Body of pancreas (tissue), 4 donors: ENCODE data around the gene GRIA3. TPM values are rescaled to one million over a fixed set of nuclear protein-coding genes. Genes with fewer than 3 reads are reported as not detected.

Experiments used
- ATAC-seq: fragments of 150-250 bp; one replicate; pipeline ENCODE4 v1.9.1; 2016
- DNase-seq, 4 donors: peaks; one replicate each; pipeline ENCODE4 v3.0.0-alpha.2; 2019
- H3K27ac ChIP-seq, 4 donors: fragments of 200-600 bp; sonication (generic); 1 replicate in 3 of 4; 2 replicates in 1 of 4; pipeline versions ENCODE4 v1.5.1 to v1.6.1; 2016 to 2019; ENCODE audit warnings: mild to moderate bottlenecking in 1 of 4, mixed read lengths in 1 of 4, moderate library complexity in 1 of 4
- H3K27me3 ChIP-seq, 2 donors: fragments of 200-600 bp; sonication (generic); one replicate each; pipeline ENCODE4 v1.6.0; 2016; ENCODE audit warnings: mild to moderate bottlenecking in 1 of 2
- H3K36me3 ChIP-seq, 2 donors: fragments of 200-600 bp; sonication (generic); replicated peaks in 1 of 2; 2 replicates each; pipeline ENCODE4 v1.5.1; 2016; ENCODE audit warnings: low read depth in 2 of 2; ENCODE audit not compliant: insufficient read depth in 1 of 2
- H3K4me1 ChIP-seq: fragments of 200-600 bp; sonication (generic); one replicate; pipeline ENCODE4 v1.6.0; 2016
- H3K4me3 ChIP-seq, 2 donors: fragments of 200-600 bp; sonication (generic); 1 replicate in 1 of 2; 2 replicates in 1 of 2; pipeline ENCODE4 v1.5.1; 2016 to 2019
- H3K9me3 ChIP-seq, 3 donors: fragments of 200-600 bp; sonication (generic); 1 replicate in 2 of 3; 2 replicates in 1 of 3; pipeline ENCODE4 v1.5.1; 2016
- POLR2A ChIP-seq, 3 donors: fragments of 450-650 bp; IDR thresholded peaks; one replicate each; pipeline ENCODE4 v1.6.1; 2016; ENCODE audit warnings: antibody characterized with exemption in 3 of 3, mild to moderate bottlenecking in 2 of 3
- WGBS, 2 donors: methylation state at CpG; one replicate each; pipeline ENCODE4 v1.1.5; 2017; 5-methylcytosine and 5-hydroxymethylcytosine counted together
- intact Hi-C: fragments of 100-400 bp; cut with DNase I; formaldehyde crosslinking; loops from one replicate; pipeline ENCODE4 v1.15.1; 2023
- total RNA-seq, 2 donors: library from RNA; depleted of rRNA; stranded (reverse); fragments of >200 nt; gene quantifications; one replicate each; pipeline ENCODE4 v1.1.0, GENCODE V29; 2016
- TF ChIP-seq, protein P1 (sequence below), 7 experiments: fragments of 450-650 bp in 4 of 7; fragments of 200-600 bp in 3 of 7; sonication (generic) in 3 of 7; IDR thresholded peaks; one replicate each; pipeline ENCODE4 v1.5.1; 2016 to 2019; ENCODE audit warnings: antibody characterized with exemption in 7 of 7

Gene GRIA3
- total RNA-seq, 2 donors from 2014 or later = 0.52 to 0.99 TPM

DNA sequence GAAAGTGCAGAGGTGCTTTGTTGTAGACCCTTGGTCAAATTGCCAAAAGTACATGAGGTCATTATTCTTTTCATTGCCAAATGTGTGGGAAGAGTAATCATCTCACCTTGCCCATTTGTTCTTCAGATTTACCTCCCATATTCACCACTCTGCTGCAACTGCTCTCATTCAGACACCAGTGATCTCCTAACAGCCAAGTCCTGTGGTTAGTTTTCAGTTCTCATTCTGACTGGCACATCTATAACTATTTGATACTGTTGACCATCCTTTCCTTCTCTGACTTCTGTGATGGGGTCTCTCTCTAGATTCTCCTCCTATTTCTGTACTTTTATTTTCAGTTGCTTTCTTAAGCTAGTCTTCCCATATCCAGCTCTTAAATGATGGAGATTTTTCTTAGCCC, 39.8 kb downstream of the GRIA3 start:
- Histone ChIP-seq H3K36me3 (no peaks in the 10 kb centered on the region), H3K4me1 (peaks cover 24% of the 10 kb centered on the region), H3K27ac (no peak overlapping the region), H3K27me3 (no peaks in the 10 kb centered on the region), H3K9me3 (no peaks in the 10 kb centered on the region), H3K4me3 (no peak overlapping the region)
- TF ChIP-seq, protein P1, sequence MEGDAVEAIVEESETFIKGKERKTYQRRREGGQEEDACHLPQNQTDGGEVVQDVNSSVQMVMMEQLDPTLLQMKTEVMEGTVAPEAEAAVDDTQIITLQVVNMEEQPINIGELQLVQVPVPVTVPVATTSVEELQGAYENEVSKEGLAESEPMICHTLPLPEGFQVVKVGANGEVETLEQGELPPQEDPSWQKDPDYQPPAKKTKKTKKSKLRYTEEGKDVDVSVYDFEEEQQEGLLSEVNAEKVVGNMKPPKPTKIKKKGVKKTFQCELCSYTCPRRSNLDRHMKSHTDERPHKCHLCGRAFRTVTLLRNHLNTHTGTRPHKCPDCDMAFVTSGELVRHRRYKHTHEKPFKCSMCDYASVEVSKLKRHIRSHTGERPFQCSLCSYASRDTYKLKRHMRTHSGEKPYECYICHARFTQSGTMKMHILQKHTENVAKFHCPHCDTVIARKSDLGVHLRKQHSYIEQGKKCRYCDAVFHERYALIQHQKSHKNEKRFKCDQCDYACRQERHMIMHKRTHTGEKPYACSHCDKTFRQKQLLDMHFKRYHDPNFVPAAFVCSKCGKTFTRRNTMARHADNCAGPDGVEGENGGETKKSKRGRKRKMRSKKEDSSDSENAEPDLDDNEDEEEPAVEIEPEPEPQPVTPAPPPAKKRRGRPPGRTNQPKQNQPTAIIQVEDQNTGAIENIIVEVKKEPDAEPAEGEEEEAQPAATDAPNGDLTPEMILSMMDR (IDR thresholded peaks at IDR 0.05) = no peak
- no peak for TF ChIP-seq POLR2A (IDR thresholded peaks at IDR 0.05)
- intact Hi-C loops = no loop called here
- no peak for DNase-seq
- no peak for ATAC-seq

DNA sequence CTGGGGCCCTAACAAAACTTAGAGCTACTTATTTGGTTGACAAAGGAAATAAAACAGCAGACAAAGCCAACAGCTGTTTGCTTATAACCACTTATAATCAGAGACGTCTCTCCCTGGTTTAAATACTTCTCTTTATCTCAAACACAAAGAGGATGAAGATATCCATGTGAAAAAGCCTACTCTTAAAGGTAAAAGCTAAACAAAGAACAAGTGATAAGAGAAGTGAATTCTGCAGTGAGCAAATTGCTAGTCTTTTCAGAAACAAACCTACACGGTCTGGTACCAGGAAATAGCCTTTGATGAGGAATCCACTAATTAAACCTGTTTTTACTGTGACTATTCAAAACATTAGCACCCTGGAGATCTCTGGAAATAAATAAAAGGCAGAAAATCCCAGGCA, 46.7 kb downstream of the GRIA3 start:
- Histone ChIP-seq H3K27ac (no peak overlapping the region), H3K4me1 (no peaks in the 10 kb centered on the region), H3K9me3 (no peaks in the 10 kb centered on the region), H3K27me3 (no peaks in the 10 kb centered on the region), H3K4me3 (no peak overlapping the region), H3K36me3 (no peaks in the 10 kb centered on the region)
- DNase-seq (no peak), ATAC-seq (no peak)
- 30 to 37% methylated on average over 2 of the region's 2 CpGs for WGBS, 2 donors
- intact Hi-C loops = no loop called here
- TF ChIP-seq, protein P1 (IDR thresholded peaks at IDR 0.05) = no peak

DNA sequence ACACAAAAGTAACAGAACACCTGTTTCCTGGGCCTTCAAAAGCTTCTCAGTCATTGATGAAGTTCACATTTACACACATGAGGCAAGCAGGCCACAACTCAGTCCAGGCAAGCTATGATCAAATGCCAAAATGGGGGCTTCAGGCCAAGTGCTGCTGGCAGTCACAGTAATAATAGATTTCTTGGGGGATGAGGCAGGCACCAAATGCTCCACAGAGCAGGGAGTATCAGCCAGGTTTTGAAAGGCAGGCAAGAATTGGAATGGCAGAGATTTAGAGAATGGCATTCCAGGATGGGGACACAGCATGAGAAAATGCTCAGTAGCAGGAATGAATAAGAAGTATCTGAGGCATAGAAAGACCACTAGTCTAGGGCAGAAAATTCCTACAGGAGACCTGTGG, 52.8 kb downstream of the GRIA3 start:
- TF ChIP-seq POLR2A (IDR thresholded peaks at IDR 0.05) = no peak
- TF ChIP-seq, protein P1 (IDR thresholded peaks at IDR 0.05) = no peak
- Histone ChIP-seq H3K27ac (no peak overlapping the region), H3K9me3 (no peaks in the 10 kb centered on the region), H3K27me3 (no peaks in the 10 kb centered on the region), H3K36me3 (no peaks in the 10 kb centered on the region), H3K4me1 (no peaks in the 10 kb centered on the region), H3K4me3 (no peak overlapping the region)
- intact Hi-C loops = no loop called here
- DNase-seq = no peak
- no peak for ATAC-seq

DNA sequence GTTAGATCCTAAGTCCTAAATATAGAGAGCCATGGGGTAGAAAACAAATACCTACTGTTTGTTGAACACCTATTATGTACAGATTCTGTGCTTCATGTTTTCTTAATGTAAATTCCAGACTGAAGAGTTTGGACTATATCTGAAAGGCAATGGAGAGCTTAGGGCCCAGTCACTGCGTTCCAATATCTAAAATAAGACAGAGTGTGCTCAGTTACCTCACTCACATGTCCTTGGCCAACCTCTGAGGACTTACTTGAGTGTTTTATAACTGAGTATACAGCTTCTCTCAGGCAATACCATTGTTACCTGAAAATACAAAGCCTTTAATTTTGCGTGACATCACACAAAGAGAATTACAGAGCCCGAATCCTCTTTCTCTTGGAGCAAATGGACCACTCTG, 53.2 kb downstream of the GRIA3 start:
- Histone ChIP-seq H3K27ac (no peak overlapping the region), H3K9me3 (no peaks in the 10 kb centered on the region), H3K36me3 (no peaks in the 10 kb centered on the region), H3K4me1 (no peaks in the 10 kb centered on the region), H3K27me3 (no peaks in the 10 kb centered on the region), H3K4me3 (no peak overlapping the region)
- ATAC-seq (no peak), DNase-seq (no peak)
- 80 to 100% methylated on average over 3 of the region's 3 CpGs for WGBS, 2 donors
- TF ChIP-seq, protein P1 (IDR thresholded peaks at IDR 0.05) = no peak
- no peak for TF ChIP-seq POLR2A (IDR thresholded peaks at IDR 0.05)
- intact Hi-C loops = no loop called here

DNA sequence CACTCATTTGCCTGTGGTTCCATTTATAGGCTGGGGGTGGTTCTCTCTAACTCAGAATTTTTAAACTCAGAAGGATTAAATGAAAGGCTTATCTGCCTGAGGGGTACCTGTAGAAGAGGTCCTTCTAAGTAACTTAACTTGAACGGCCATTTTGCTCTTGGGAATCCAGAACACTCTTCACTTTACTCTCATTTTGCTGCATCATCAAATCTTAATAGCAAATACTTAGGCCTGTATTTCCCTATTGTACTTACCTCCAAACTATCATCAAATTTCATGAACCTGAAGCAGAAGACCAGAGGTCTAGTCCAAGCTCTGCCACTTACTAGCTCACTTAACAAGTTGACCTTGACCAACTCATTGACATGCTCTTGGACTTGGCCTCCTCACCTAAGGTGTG, 70.4 kb downstream of the GRIA3 start:
- Histone ChIP-seq H3K27me3 (no peaks in the 10 kb centered on the region), H3K4me1 (no peaks in the 10 kb centered on the region), H3K4me3 (no peak overlapping the region), H3K9me3 (no peaks in the 10 kb centered on the region), H3K27ac (no peak overlapping the region), H3K36me3 (no peaks in the 10 kb centered on the region)
- TF ChIP-seq, protein P1 (IDR thresholded peaks at IDR 0.05) = no peak
- no peak for TF ChIP-seq POLR2A (IDR thresholded peaks at IDR 0.05)
- 67 to 95% methylated on average over 1 of the region's 1 CpG for WGBS, 2 donors
- intact Hi-C loops = no loop called here
- ATAC-seq (no peak), DNase-seq (no peak)
